K562 (cell line): ENCODE data around the gene HYAL1. TPM values are rescaled to one million over a fixed set of nuclear protein-coding genes. Genes with fewer than 3 reads are reported as not detected.

Experiments used
- ATAC-seq: fragments of 200-7000 bp; cut with Tn5 transposase; 3 replicates; pipeline ENCODE4 v1.9.1; 2020; ENCODE audit warnings: moderate library complexity
- Bru-seq: library from RNA; stranded (reverse); fragments of 400-500 nt; gene quantifications from one replicate; lab custom pipeline; 2021; lab: Mats Ljungman, UMichigan
- BruChase-seq, 2 experiments: library from RNA; stranded (reverse); fragments of 400-500 nt; gene quantifications; one replicate each; lab custom pipeline; 2021; lab: Mats Ljungman, UMichigan
- BruUV-seq: library from RNA; stranded (reverse); fragments of 400-500 nt; replicated peaks from 2 replicates; lab custom pipeline; 2021; lab: Mats Ljungman, UMichigan
- CTCF ChIA-PET: fragments of 300-600 bp; formaldehyde crosslinking; extraction: SDS; loops from one replicate; lab custom pipeline; 2021; ENCODE audit warnings: low intra/inter-chr PET ratio; lab: Yijun Ruan, JAX
- POLR2A ChIA-PET: fragments of 300-600, 350-650 bp; sonication (Branson Sonifier 250); formaldehyde crosslinking; extraction: SDS; loops from one replicate; lab custom pipeline; 2021; ENCODE audit warnings: antibody characterized with exemption, inconsistent platforms; lab: Yijun Ruan, JAX
- DNase-seq, 4 experiments: peaks; one replicate each; pipeline versions ENCODE4 v3.0.0 to v3.0.0-alpha.2; 2011 to 2018; ENCODE audit warnings: low spot score in 3 of 4, mixed read lengths in 3 of 4; ENCODE audit errors: extremely low read depth in 1 of 4
- FAIRE-seq: peaks from 2 replicates; lab custom pipeline; 2011; peaks lifted over from hg19 to GRCh38; lab: Jason Lieb, UNC
- H2AFZ ChIP-seq: 2 replicates; pipeline ENCODE4 v1.6.0; 2011; ENCODE audit warnings: low read depth, low read length, control low read depth, inconsistent platforms
- H3K27ac ChIP-seq: fragments of 200-600 bp; 3 replicates; pipeline ENCODE4 v1.8.0; 2011; ENCODE audit warnings: low read depth, mild to moderate bottlenecking, control low read depth, inconsistent platforms, low read length, moderate library complexity, mixed read lengths; ENCODE audit errors: extremely low read depth
- H3K27me3 ChIP-seq, 2 experiments: fragments of 300-600 bp in 1 of 2; 2 replicates in 1 of 2; 3 replicates in 1 of 2; pipeline versions ENCODE4 v1.6.0 to v1.8.0; 2011; ENCODE audit warnings: inconsistent platforms in 2 of 2, low read length in 2 of 2, mild to moderate bottlenecking in 1 of 2, mixed read lengths in 1 of 2, moderate library complexity in 1 of 2; ENCODE audit not compliant: control insufficient read depth in 2 of 2, insufficient read depth in 2 of 2
- H3K36me3 ChIP-seq: fragments of 300-600 bp; 3 replicates; pipeline ENCODE4 v1.8.0; 2011; ENCODE audit warnings: mild to moderate bottlenecking, low read length, inconsistent platforms; ENCODE audit not compliant: control insufficient read depth, insufficient read depth
- H3K4me1 ChIP-seq, 2 experiments: fragments of 200-600 bp in 1 of 2; replicated peaks in 1 of 2; 2 replicates in 1 of 2; 3 replicates in 1 of 2; pipeline versions ENCODE4 v1.5.1 to v1.8.0; 2011; ENCODE audit warnings: inconsistent platforms in 2 of 2, low read length in 2 of 2, mild to moderate bottlenecking in 1 of 2, mixed read lengths in 1 of 2, moderate library complexity in 1 of 2; ENCODE audit not compliant: control insufficient read depth in 2 of 2, insufficient read depth in 2 of 2
- H3K4me2 ChIP-seq: 2 replicates; pipeline ENCODE4 v1.6.1; 2011; ENCODE audit warnings: low read length, control low read depth, inconsistent platforms, mixed read lengths; ENCODE audit not compliant: insufficient read depth
- H3K4me3 ChIP-seq: fragments of 200-600 bp; sonication (generic), shearing (Covaris generic); 2 replicates; pipeline ENCODE4 v1.5.1; 2016; ENCODE audit warnings: control low read depth, inconsistent platforms
- H3K79me2 ChIP-seq: fragments of 200-600 bp; 3 replicates; pipeline ENCODE4 v1.8.0; 2011; ENCODE audit warnings: low read length, inconsistent platforms; ENCODE audit not compliant: control insufficient read depth, insufficient read depth
- H3K9ac ChIP-seq, 2 experiments: 2 replicates each; pipeline versions ENCODE4 v1.6.0 to v1.6.1; 2011; ENCODE audit warnings: low read depth in 2 of 2, low read length in 2 of 2, control low read depth in 1 of 2, inconsistent platforms in 1 of 2, mild to moderate bottlenecking in 1 of 2, mixed read lengths in 1 of 2; ENCODE audit not compliant: insufficient read depth in 1 of 2
- H3K9me1 ChIP-seq: one replicate; pipeline ENCODE4 v1.6.0; 2011; ENCODE audit warnings: inconsistent platforms, mild to moderate bottlenecking, low read length, moderate library complexity; ENCODE audit not compliant: control insufficient read depth, insufficient read depth
- H3K9me3 ChIP-seq: replicated peaks from 2 replicates; pipeline ENCODE4 v1.5.1; 2011; ENCODE audit warnings: low read depth, low read length, inconsistent platforms; ENCODE audit not compliant: control insufficient read depth, insufficient read depth
- H4K20me1 ChIP-seq: replicated peaks from 2 replicates; pipeline ENCODE4 v1.6.1; 2011; ENCODE audit warnings: low read length, inconsistent platforms, mixed read lengths; ENCODE audit not compliant: control insufficient read depth, insufficient read depth
- BRCA1 ChIP-seq, 2 experiments: fragments of 450-650 bp in 1 of 2; sonication (generic) in 1 of 2; formaldehyde crosslinking in 1 of 2; IDR thresholded peaks; 2 replicates each; pipeline versions ENCODE4 v1.5.0 to v1.6.1; 2017 to 2020; ENCODE audit warnings: mild to moderate bottlenecking in 1 of 2, missing genetic modification reagents in 1 of 2
- HDAC3 ChIP-seq: fragments of 450-650 bp; IDR thresholded peaks from 2 replicates; pipeline ENCODE4 v1.6.1; 2018; ENCODE audit warnings: borderline replicate concordance, mild to moderate bottlenecking, moderate library complexity; ENCODE audit not compliant: partially characterized antibody
- KAT7 ChIP-seq: sonication (generic); formaldehyde crosslinking; IDR thresholded peaks from 2 replicates; pipeline ENCODE4 v1.8.0; 2022; ENCODE audit warnings: missing genetic modification reagents, mild to moderate bottlenecking, borderline replicate concordance
- L3MBTL2 ChIP-seq: fragments of 450-650 bp; IDR thresholded peaks from 2 replicates; pipeline ENCODE4 v1.6.1; 2016; ENCODE audit warnings: mild to moderate bottlenecking, moderate library complexity
- MTA3 ChIP-seq: fragments of 450-650 bp; formaldehyde crosslinking; IDR thresholded peaks from 2 replicates; pipeline ENCODE4 v1.6.1; 2017; ENCODE audit warnings: mild to moderate bottlenecking, borderline replicate concordance
- NR1H2 ChIP-seq: sonication (generic); formaldehyde crosslinking; IDR thresholded peaks from 2 replicates; pipeline ENCODE4 v1.4.0; 2020; ENCODE audit warnings: mild to moderate bottlenecking, missing genetic modification reagents
- PHF21A ChIP-seq: fragments of 450-650 bp; IDR thresholded peaks from 2 replicates; pipeline ENCODE4 v1.6.1; 2017; ENCODE audit warnings: low read depth, borderline replicate concordance
- RBFOX2 ChIP-seq: fragments of 200-400 bp; formaldehyde crosslinking; IDR thresholded peaks from 2 replicates; pipeline ENCODE4 v1.6.1; 2017; ENCODE audit warnings: low read depth, mild to moderate bottlenecking, low read length, moderate library complexity
- SP1 ChIP-seq: sonication (generic); formaldehyde crosslinking; IDR thresholded peaks from 2 replicates; pipeline ENCODE4 v1.8.1; 2022; ENCODE audit warnings: mild to moderate bottlenecking, missing genetic modification reagents
- ZBTB26 ChIP-seq: fragments of 450-650 bp; formaldehyde crosslinking; IDR thresholded peaks from 2 replicates; pipeline ENCODE4 v1.4.0; 2022; ENCODE audit warnings: missing genetic modification characterization
- ZBTB7A ChIP-seq: IDR thresholded peaks from 2 replicates; pipeline ENCODE4 v1.6.1; 2011; ENCODE audit warnings: low read depth, mild to moderate bottlenecking, low read length, moderate library complexity, borderline replicate concordance; ENCODE audit not compliant: control insufficient read depth
- ZFP36 ChIP-seq: fragments of 150-350 bp; IDR thresholded peaks from 2 replicates; pipeline ENCODE4 v1.6.1; 2018; ENCODE audit warnings: low read length, low read depth; ENCODE audit not compliant: partially characterized antibody
- ZNF584 ChIP-seq: fragments of 200-800 bp; sonication (Bioruptor generic); IDR thresholded peaks from 2 replicates; pipeline ENCODE4 v1.6.1; 2016; ENCODE audit warnings: low read depth, mild to moderate bottlenecking, missing genetic modification characterization, missing compliant biosample characterization
- WGBS: fragments of 100-300 bp; shearing (Covaris generic); methylation state at CpG from one replicate; pipeline ENCODE4 v1.1.6; 2016; ENCODE audit warnings: low coverage, mixed read lengths; ENCODE audit not compliant: insufficient coverage; ENCODE audit errors: missing lambda C conversion rate; 5-methylcytosine and 5-hydroxymethylcytosine counted together
- in situ Hi-C: fragments of 300-500 bp; cut with MboI; formaldehyde crosslinking; loops from 4 replicates; pipeline ENCODE4 v1.15.0; 2018; ENCODE audit warnings: inconsistent platforms, mixed read lengths
- intact Hi-C: fragments of 100-400 bp; cut with micrococcal nuclease; formaldehyde crosslinking; loops from 2 replicates; pipeline ENCODE4 v1.14.2; 2022
- long read RNA-seq, 3 experiments: library from polyadenylated mRNA in 2 of 3; library from RNA in 1 of 3; unstranded in 2 of 3; stranded (forward) in 1 of 3; transcript quantifications; one replicate each; pipeline ENCODE4 v2.0.0, GENCODE V29; 2019 to 2022
- polyA minus RNA-seq, 3 experiments: library from RNA; depleted of rRNA, polyadenylated mRNA; stranded (reverse); fragments of >200 nt; gene quantifications; 2 replicates each; pipeline ENCODE4 v1.2.3, GENCODE V29; 2011
- polyA plus RNA-seq, 8 experiments: library from polyadenylated mRNA; depleted of rRNA in 4 of 8; stranded (reverse) in 5 of 8; unstranded in 3 of 8; fragments of >200 nt; fragmentation: Nextera tagmentation in 2 of 8; fragmentation: Illumina TruSeq in 1 of 8; extraction: Ambion mirVana in 2 of 8; extraction: Trizol in 1 of 8; gene quantifications; 2 replicates each; pipeline versions ENCODE4 v1.2.1 to v1.2.3, GENCODE V29; 2011 to 2014; ENCODE audit warnings: inconsistent platforms in 1 of 8, missing spikeins in 1 of 8
- total RNA-seq, 7 experiments: library from RNA; depleted of rRNA in 6 of 7; stranded (reverse); fragments of >200 nt in 6 of 7; fragmentation: Illumina TruSeq in 2 of 7; extraction: Trizol in 2 of 7; gene quantifications; 2 replicates each; pipeline versions ENCODE4 v1.2.1 to v1.2.3, GENCODE V29; 2011 to 2021; ENCODE audit warnings: low replicate concordance in 1 of 7

HYAL1 gene
- total RNA-seq (2011; cell fraction: chromatin; rRNA removed; ENCODE audit: low replicate concordance), result 6.0 and 12.8 TPM in 2 replicates
- total RNA-seq (2011; cell fraction: nucleolus; rRNA removed), result 15.3 and 15.9 TPM in 2 replicates
- total RNA-seq (2011; cell fraction: nucleoplasm; rRNA removed), result 11.7 and 12.2 TPM in 2 replicates
- total RNA-seq (2014; rRNA removed), result 5.4 and 8.0 TPM in 2 replicates
- 2.9 and 3.3 TPM in 2 replicates for total RNA-seq (2014; rRNA removed; fragmentation: Illumina TruSeq; extraction: Trizol)
- 4.7 and 5.3 TPM in 2 replicates for total RNA-seq (2015; rRNA removed; fragmentation: Illumina TruSeq; extraction: Trizol)
- total RNA-seq (2021), result 8.3 and 8.4 TPM in 2 replicates
- 3.1 and 5.7 TPM in 2 replicates for polyA plus RNA-seq (2011; rRNA removed)
- 4.7 and 6.0 TPM in 2 replicates for polyA plus RNA-seq (2011; cell fraction: cytosol; rRNA removed)
- polyA plus RNA-seq (2011; cell fraction: nucleus; rRNA removed), result 7.4 and 8.4 TPM in 2 replicates
- 4.4 and 7.4 TPM in 2 replicates for polyA plus RNA-seq (2012)
- 7.5 and 7.7 TPM in 2 replicates for polyA plus RNA-seq (2014; fragmentation: Illumina TruSeq; extraction: Trizol)
- 1 to 10 TPM; 1.4 to 1.6 TPM for polyA plus RNA-seq (2014; fragmentation: Nextera tagmentation; extraction: Ambion mirVana)
- polyA plus RNA-seq (2014; rRNA removed), result 7.9 and 8.5 TPM in 2 replicates
- 3.6 and 4.0 TPM in 2 replicates for polyA minus RNA-seq (2011; rRNA and poly(A)+ RNA removed)
- 1.7 and 5.0 TPM in 2 replicates for polyA minus RNA-seq (2011; cell fraction: cytosol; rRNA and poly(A)+ RNA removed)
- 3.1 and 9.3 TPM in 2 replicates for polyA minus RNA-seq (2011; cell fraction: nucleus; rRNA and poly(A)+ RNA removed)
- percentile 51 among the genes with signal in this experiment for Bru-seq, nascent RNA
- percentile 39 among the genes with signal in this experiment for BruChase-seq, experiment 1, labeled RNA remaining after a 2-hour chase
- BruChase-seq, experiment 2, labeled RNA remaining after a 6-hour chase, result percentile 38 among the genes with signal in this experiment
- long read RNA-seq, experiment 1, transcript HYAL1-201 (3 exons, 2,517 nt), result major isoform, 8 of 12 reads
- long read RNA-seq, experiment 1, partial matches to known transcripts, result 4 of 12 reads
- long read RNA-seq, experiment 1, other reads (novel, unspliced or antisense), result 0 of 12 reads
- long read RNA-seq, experiment 2, partial matches to known transcripts, result 2 of 4 reads
- long read RNA-seq, experiment 2, other reads (novel, unspliced or antisense), result 0 of 4 reads
- long read RNA-seq, experiment 3, partial matches to known transcripts, result 0 of 2 reads
- long read RNA-seq, experiment 3, other reads (novel, unspliced or antisense), result 1 of 2 reads

GRCh38 chr3:50303013-50303815 lies at the start of gene HYAL1:
HYAL1 (minus strand) TSS chr3:50303574; CDS start chr3:50302956, 618 bp downstream.
- Histone ChIP-seq H3K9me3 (no peaks in the 10 kb centered on the region), H3K27me3 (no peaks in the 10 kb centered on the region), H3K4me2 (peak within 1 kb of the TSS; percentile 80), H3K9me1 (no peaks in the 10 kb centered on the region), H3K4me3 (peak within 1 kb of the TSS; percentile 45), H3K4me1 (peaks cover 21 to 47% of the 10 kb centered on the region in 2 experiments; a peak in 4 of 5 replicates), H2AFZ (peak within 1 kb of the TSS; percentile 80), H3K27ac (peak within 1 kb of the TSS; percentile 83), H3K36me3 (peaks cover 8% of the 10 kb centered on the region; the same call in 2 of the 3 replicates), H3K9ac (peak within 1 kb of the TSS; percentile 68 to 93), H3K79me2 (peaks cover 38% of the 10 kb centered on the region), H4K20me1 (no peaks in the 10 kb centered on the region)
- DNase-seq (peak; percentile 76 to 83 (median 82)), ATAC-seq (peak; percentile 57), FAIRE-seq (peak; percentile 77)
- CTCF ChIA-PET, result no interaction called here
- TSS peak; percentile 78 for BruUV-seq
- POLR2A ChIA-PET, result interaction anchor here (0.5 to 1.5 kb wide), 12 partner anchors 12 to 70 kb away, joined by 3 to 5 read pairs (median 4); partner anchors contain the start of gene TUSC2
- WGBS, result 30% methylated on average over 11 of the region's 14 CpGs
- in situ Hi-C loops (no loop called here), intact Hi-C loops (no loop called here)
- TF ChIP-seq HDAC3 (no peak), ZBTB7A (peak; percentile 56; the same call in 1 of the 2 replicates), ZBTB26 (no peak), RBFOX2 (peak; percentile 73), KAT7 (CRISPR knock-in tag) (no peak), MTA3 (peak; percentile 30; the same call in 1 of the 2 replicates), ZNF584 (CRISPR knock-in tag) (no peak), NR1H2 (no peak), ZFP36 (peak; percentile 66), L3MBTL2 (0 out of 2 replicates have a peak, but pooled peaks have one; percentile 21), PHF21A (peak; percentile 45; the same call in 1 of the 2 replicates), BRCA1 (IDR thresholded peaks at IDR 0.05) (no peak), BRCA1 (CRISPR knock-in tag; IDR thresholded peaks at IDR 0.05) (no peak), SP1 (CRISPR knock-in tag) (peak; percentile 64; the same call in 1 of the 2 replicates)
